ENCODE results near the gene ANKRD23.
"Not testable (repeated sequence)": the region's sequence is repeated elsewhere in the genome, so short reads cannot be mapped to it uniquely, and the experiment has no call there.

DNA sequence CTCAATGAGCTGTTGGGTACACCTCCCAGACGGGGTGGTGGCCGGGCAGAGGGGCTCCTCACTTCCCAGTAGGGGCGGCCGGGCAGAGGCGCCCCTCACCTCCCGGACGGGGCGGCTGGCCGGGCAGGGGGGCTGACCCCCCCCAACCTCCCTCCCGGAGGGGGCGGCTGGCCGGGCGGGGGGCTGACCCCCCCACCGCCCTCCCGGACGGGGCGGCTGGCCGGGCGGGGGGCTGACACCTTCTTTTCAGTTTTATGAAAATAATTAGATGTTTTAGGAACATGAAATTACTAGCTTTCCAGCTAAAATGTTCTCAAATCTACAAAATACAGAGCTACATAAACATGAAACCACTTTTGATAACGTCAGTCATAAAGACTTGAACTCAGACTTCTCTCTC, 37.9 kb downstream of the ANKRD23 start:
- not testable (repeated sequence) for TF ChIP-seq CTCF, POLR2A (IDR thresholded peaks at IDR 0.05)
